Neural progenitor cell (in vitro differentiated cells): Measurements from ENCODE around the gene NDRG4. TPM values are rescaled to one million over a fixed set of nuclear protein-coding genes. Genes with fewer than 3 reads are reported as not detected.

Experiments used
- DNase-seq: peaks from one replicate; pipeline ENCODE4 v3.0.0-alpha.2; 2016; ENCODE audit warnings: low spot score
- H2AFZ ChIP-seq: fragments of 200-600 bp; sonication (generic); replicated peaks from 2 replicates; pipeline ENCODE4 v1.6.1; 2016; ENCODE audit warnings: antibody characterized with exemption
- H3F3A ChIP-seq: fragments of 200-600 bp; sonication (generic); 2 replicates; pipeline ENCODE4 v1.6.1; 2016; ENCODE audit warnings: antibody characterized with exemption, low read depth
- H3K27ac ChIP-seq: fragments of 200-600 bp; sonication (generic); 2 replicates; pipeline ENCODE4 v1.5.1; 2016; ENCODE audit warnings: mild to moderate bottlenecking
- H3K27me3 ChIP-seq: fragments of 200-600 bp; sonication (generic); 2 replicates; pipeline ENCODE4 v1.6.1; 2016; ENCODE audit warnings: mild to moderate bottlenecking, moderate library complexity
- H3K36me3 ChIP-seq: fragments of 200-600 bp; sonication (generic); 2 replicates; pipeline ENCODE4 v1.5.1; 2016
- H3K4me1 ChIP-seq: fragments of 200-600 bp; sonication (generic); 2 replicates; pipeline ENCODE4 v1.6.1; 2016; ENCODE audit warnings: mixed run types
- H3K4me2 ChIP-seq: fragments of 200-600 bp; sonication (generic); 2 replicates; pipeline ENCODE4 v1.6.1; 2016
- H3K4me3 ChIP-seq: fragments of 200-600 bp; sonication (generic); 2 replicates; pipeline ENCODE4 v1.5.1; 2016
- H3K79me2 ChIP-seq: fragments of 200-600 bp; sonication (generic); 2 replicates; pipeline ENCODE4 v1.6.1; 2016; ENCODE audit warnings: low read depth
- H3K9ac ChIP-seq: fragments of 200-600 bp; sonication (generic); 2 replicates; pipeline ENCODE4 v1.6.1; 2016
- H3K9me3 ChIP-seq: fragments of 200-600 bp; sonication (generic); 2 replicates; pipeline ENCODE4 v1.5.1; 2016; ENCODE audit warnings: low read depth
- H4K20me1 ChIP-seq: fragments of 200-600 bp; sonication (generic); 2 replicates; pipeline ENCODE4 v1.6.1; 2016; ENCODE audit warnings: low read depth
- H3K27ac Mint-ChIP-seq: 3 replicates; pipeline ENCODE4 v1.8.0; 2021; ENCODE audit warnings: mixed read lengths
- H3K27me3 Mint-ChIP-seq: 2 replicates; pipeline ENCODE4 v1.8.0; 2022; ENCODE audit warnings: low read depth, mild to moderate bottlenecking, inconsistent platforms, moderate library complexity, mixed read lengths; ENCODE audit not compliant: insufficient read depth
- H3K36me3 Mint-ChIP-seq: 3 replicates; pipeline ENCODE4 v1.8.0; 2021; ENCODE audit warnings: mixed read lengths
- H3K4me1 Mint-ChIP-seq: 3 replicates; pipeline ENCODE4 v1.8.0; 2021; ENCODE audit warnings: mixed read lengths
- H3K4me3 Mint-ChIP-seq: 3 replicates; pipeline ENCODE4 v1.8.0; 2021; ENCODE audit warnings: mild to moderate bottlenecking, moderate library complexity, mixed read lengths
- H3K9me3 Mint-ChIP-seq: 3 replicates; pipeline ENCODE4 v1.8.0; 2020; ENCODE audit warnings: mixed read lengths
- EZH2 ChIP-seq: fragments of 200-600 bp; sonication (generic); IDR thresholded peaks from 2 replicates; pipeline ENCODE4 v1.6.1; 2017; ENCODE audit warnings: antibody characterized with exemption, mild to moderate bottlenecking, moderate library complexity
- EZH2phosphoT487 ChIP-seq: fragments of 200-600 bp; sonication (generic); IDR thresholded peaks from 2 replicates; pipeline ENCODE4 v1.6.1; 2017; ENCODE audit warnings: antibody characterized with exemption
- total RNA-seq: library from RNA; depleted of rRNA; stranded (reverse); fragments of >200 nt; gene quantifications from 2 replicates; pipeline ENCODE4 v1.2.3, GENCODE V29; 2015; ENCODE audit warnings: low replicate concordance
- TF ChIP-seq, protein P1 (sequence below): fragments of 200-600 bp; sonication (generic); IDR thresholded peaks from 2 replicates; pipeline ENCODE4 v1.5.1; 2017; ENCODE audit warnings: antibody characterized with exemption, mild to moderate bottlenecking

NDRG4 gene
- total RNA-seq, 1 donor from 2014 or later, result 14.6 TPM

- Histone ChIP-seq H3K4me3 (no peak overlapping the region), H3F3A (no peaks in the 10 kb centered on the region), H3K27ac (no peak overlapping the region), H3K4me1 (no peaks in the 10 kb centered on the region), H3K27me3 (no peaks in the 10 kb centered on the region), H4K20me1 (no peaks in the 10 kb centered on the region), H2AFZ (no peak overlapping the region), H3K9ac (no peak overlapping the region), H3K36me3 (no peaks in the 10 kb centered on the region), H3K4me2 (no peak overlapping the region), H3K9me3 (no peaks in the 10 kb centered on the region), H3K79me2 (no peaks in the 10 kb centered on the region)
- Mint-ChIP-seq H3K4me1 (peaks cover 3% of the 10 kb centered on the region), H3K27ac (no peak overlapping the region), H3K9me3 (no peaks in the 10 kb centered on the region), H3K4me3 (no peak overlapping the region), H3K27me3 (peaks cover 20% of the 10 kb centered on the region), H3K36me3 (no peaks in the 10 kb centered on the region)
- no peak for TF ChIP-seq EZH2
- TF ChIP-seq, protein P1, sequence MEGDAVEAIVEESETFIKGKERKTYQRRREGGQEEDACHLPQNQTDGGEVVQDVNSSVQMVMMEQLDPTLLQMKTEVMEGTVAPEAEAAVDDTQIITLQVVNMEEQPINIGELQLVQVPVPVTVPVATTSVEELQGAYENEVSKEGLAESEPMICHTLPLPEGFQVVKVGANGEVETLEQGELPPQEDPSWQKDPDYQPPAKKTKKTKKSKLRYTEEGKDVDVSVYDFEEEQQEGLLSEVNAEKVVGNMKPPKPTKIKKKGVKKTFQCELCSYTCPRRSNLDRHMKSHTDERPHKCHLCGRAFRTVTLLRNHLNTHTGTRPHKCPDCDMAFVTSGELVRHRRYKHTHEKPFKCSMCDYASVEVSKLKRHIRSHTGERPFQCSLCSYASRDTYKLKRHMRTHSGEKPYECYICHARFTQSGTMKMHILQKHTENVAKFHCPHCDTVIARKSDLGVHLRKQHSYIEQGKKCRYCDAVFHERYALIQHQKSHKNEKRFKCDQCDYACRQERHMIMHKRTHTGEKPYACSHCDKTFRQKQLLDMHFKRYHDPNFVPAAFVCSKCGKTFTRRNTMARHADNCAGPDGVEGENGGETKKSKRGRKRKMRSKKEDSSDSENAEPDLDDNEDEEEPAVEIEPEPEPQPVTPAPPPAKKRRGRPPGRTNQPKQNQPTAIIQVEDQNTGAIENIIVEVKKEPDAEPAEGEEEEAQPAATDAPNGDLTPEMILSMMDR, result no peak
- TF ChIP-seq EZH2phosphoT487, result no peak
- no peak for DNase-seq
Measured at GRCh38 chr16:58474296-58474695, 25.6 kb upstream of the NDRG4 start.

GRCh38 chr16:58475091-58475619 is 24.8 kb upstream of the NDRG4 start:
- Mint-ChIP-seq H3K27ac (no peak overlapping the region), H3K4me1 (peaks cover 3% of the 10 kb centered on the region), H3K36me3 (no peaks in the 10 kb centered on the region), H3K9me3 (no peaks in the 10 kb centered on the region), H3K4me3 (no peak overlapping the region), H3K27me3 (peaks cover 20% of the 10 kb centered on the region)
- Histone ChIP-seq H3K4me1 (no peaks in the 10 kb centered on the region), H3K27me3 (no peaks in the 10 kb centered on the region), H3K4me3 (no peak overlapping the region), H3K36me3 (no peaks in the 10 kb centered on the region), H2AFZ (no peak overlapping the region), H3K4me2 (no peak overlapping the region), H4K20me1 (no peaks in the 10 kb centered on the region), H3K9ac (no peak overlapping the region), H3K79me2 (no peaks in the 10 kb centered on the region), H3K9me3 (no peaks in the 10 kb centered on the region), H3F3A (no peaks in the 10 kb centered on the region), H3K27ac (no peak overlapping the region)
- DNase-seq, result no peak
- TF ChIP-seq EZH2phosphoT487, result no peak
- TF ChIP-seq, protein P1, result no peak
- TF ChIP-seq EZH2, result no peak

- H3K4me3 Mint-ChIP-seq, result no peak overlapping the region
- peaks cover 3% of the 10 kb centered on the region for H3K4me1 Mint-ChIP-seq
- Histone ChIP-seq H3K9ac (no peak overlapping the region), H4K20me1 (no peaks in the 10 kb centered on the region), H3K4me1 (no peaks in the 10 kb centered on the region), H2AFZ (no peak overlapping the region), H3K27ac (no peak overlapping the region), H3K27me3 (no peaks in the 10 kb centered on the region), H3K79me2 (no peaks in the 10 kb centered on the region), H3K4me2 (no peak overlapping the region), H3F3A (no peaks in the 10 kb centered on the region), H3K36me3 (no peaks in the 10 kb centered on the region), H3K9me3 (no peaks in the 10 kb centered on the region), H3K4me3 (no peak overlapping the region)
- no peak overlapping the region for H3K27ac Mint-ChIP-seq
- no peaks in the 10 kb centered on the region for H3K9me3 Mint-ChIP-seq
- TF ChIP-seq EZH2phosphoT487 (no peak), EZH2 (no peak)
- TF ChIP-seq, protein P1, result no peak
- no peaks in the 10 kb centered on the region for H3K36me3 Mint-ChIP-seq
- DNase-seq, result no peak
- peaks cover 18% of the 10 kb centered on the region for H3K27me3 Mint-ChIP-seq
Measured at GRCh38 chr16:58476791-58477190, 23.2 kb upstream of the NDRG4 start.
